OCI-LY7 (cell line): ENCODE results near the gene TCEANC. TPM values are rescaled to one million over a fixed set of nuclear protein-coding genes. Genes with fewer than 3 reads are reported as not detected.
A peak's percentile ranks its signal among the peaks of the same experiment; 100 is the strongest.

ENCODE experiments used
- BruUV-seq: library from RNA; stranded (reverse); fragments of 400-500 nt; replicated peaks from 2 replicates; lab custom pipeline; 2021; lab: Mats Ljungman, UMichigan
- CTCF ChIA-PET: fragments of 300-600 bp; sonication (Branson Sonifier 250); formaldehyde crosslinking; loops from one replicate; lab custom pipeline; 2022; ENCODE audit warnings: antibody characterized with exemption; ENCODE audit not compliant: unreplicated experiment; lab: Charles Lee
- POLR2A ChIA-PET: fragments of 300-600 bp; sonication (Branson Sonifier 250); formaldehyde crosslinking; loops from one replicate; lab custom pipeline; 2022; ENCODE audit warnings: antibody characterized with exemption; lab: Charles Lee
- DNase-seq: peaks from one replicate; pipeline ENCODE4 v3.0.0-alpha.2; 2015; ENCODE audit warnings: low spot score
- H2AFZ ChIP-seq: fragments of 200-600 bp; sonication (generic), shearing (Covaris generic); 2 replicates; pipeline ENCODE4 v1.6.1; 2014; ENCODE audit warnings: mild to moderate bottlenecking, antibody characterized with exemption, low read length, moderate library complexity
- H3K27ac ChIP-seq: fragments of 200-600 bp; sonication (generic); 2 replicates; pipeline ENCODE4 v1.5.1; 2014; ENCODE audit warnings: mixed run types, low read depth, mild to moderate bottlenecking, moderate library complexity, low read length, inconsistent platforms; ENCODE audit not compliant: poor library complexity, severe bottlenecking
- H3K36me3 ChIP-seq: fragments of 200-600 bp; sonication (generic); 2 replicates; pipeline ENCODE4 v1.6.1; 2014; ENCODE audit warnings: mild to moderate bottlenecking, antibody characterized with exemption, low read length, moderate library complexity, mixed read lengths; ENCODE audit not compliant: insufficient read depth
- H3K4me1 ChIP-seq: fragments of 200-600 bp; sonication (generic); 2 replicates; pipeline ENCODE4 v1.5.1; 2014; ENCODE audit warnings: mild to moderate bottlenecking, low read length; ENCODE audit not compliant: insufficient read depth, poor library complexity, severe bottlenecking
- H3K4me2 ChIP-seq: fragments of 200-600 bp; sonication (generic); 2 replicates; pipeline ENCODE4 v1.6.1; 2014; ENCODE audit warnings: mild to moderate bottlenecking, low read length
- H3K4me3 ChIP-seq: fragments of 200-600 bp; sonication (generic); 2 replicates; pipeline ENCODE4 v1.5.1; 2014; ENCODE audit warnings: mild to moderate bottlenecking, low read depth, low read length; ENCODE audit not compliant: poor library complexity, severe bottlenecking
- H3K79me2 ChIP-seq: fragments of 200-600 bp; sonication (generic); 2 replicates; pipeline ENCODE4 v1.6.1; 2016; ENCODE audit warnings: low read depth, mild to moderate bottlenecking, low read length, moderate library complexity, mixed read lengths; ENCODE audit not compliant: insufficient read depth
- H3K9me2 ChIP-seq: fragments of 200-600 bp; sonication (generic); 2 replicates; pipeline ENCODE4 v1.6.1; 2016; ENCODE audit warnings: mild to moderate bottlenecking, low read length, mixed read lengths; ENCODE audit not compliant: insufficient read depth
- H3K9me3 ChIP-seq: fragments of 200-600 bp; sonication (generic); 2 replicates; pipeline ENCODE4 v1.6.1; 2014; ENCODE audit warnings: mild to moderate bottlenecking, mixed run types, low read length, mixed read lengths
- H4K20me1 ChIP-seq: fragments of 200-600 bp; sonication (generic); 2 replicates; pipeline ENCODE4 v1.6.1; 2014; ENCODE audit warnings: mild to moderate bottlenecking, antibody characterized with exemption, low read length, moderate library complexity, mixed read lengths; ENCODE audit not compliant: insufficient read depth
- CTCF ChIP-seq: fragments of 200-600 bp; sonication (generic); conservative IDR thresholded peaks from 2 replicates; pipeline ENCODE4 v1.5.1; 2014; ENCODE audit warnings: mild to moderate bottlenecking, antibody characterized with exemption, low read length, moderate library complexity, mixed read lengths
- EZH2phosphoT487 ChIP-seq: fragments of 200-600 bp; sonication (generic); IDR thresholded peaks from 2 replicates; pipeline ENCODE4 v1.6.1; 2018; ENCODE audit warnings: low read depth, borderline replicate concordance, mild to moderate bottlenecking, mixed run types, antibody characterized with exemption, low read length, moderate library complexity, mixed read lengths
- intact Hi-C: fragments of 100-400 bp; cut with micrococcal nuclease; formaldehyde crosslinking; loops from one replicate; pipeline ENCODE4 v1.10.0; 2022; ENCODE audit not compliant: unreplicated experiment
- total RNA-seq, 2 experiments: library from RNA; depleted of rRNA in 1 of 2; stranded (reverse); fragments of >200 nt in 1 of 2; shearing (Covaris generic) in 1 of 2; gene quantifications; 2 replicates each; pipeline ENCODE4 v1.2.3, GENCODE V29; 2014 to 2022

The TCEANC gene
- total RNA-seq, 2 experiments from 2014 or later, result 4.0 to 4.5 TPM

- no peak for DNase-seq
- Histone ChIP-seq H3K9me3 (no peaks in the 10 kb centered on the region), H4K20me1 (peaks cover 16% of the 10 kb centered on the region; the same call in 1 of the 2 replicates), H3K4me3 (no peak overlapping the region), H3K36me3 (no peaks in the 10 kb centered on the region; the same call in 1 of the 2 replicates), H2AFZ (no peak overlapping the region), H3K4me1 (peaks cover 57% of the 10 kb centered on the region), H3K27ac (peak overlapping the region; percentile 32), H3K4me2 (peak overlapping the region; percentile 70), H3K9me2 (no peaks in the 10 kb centered on the region), H3K79me2 (peaks cover 83% of the 10 kb centered on the region)
- POLR2A ChIA-PET, result interaction anchor here (0.7 to 5.1 kb wide), 9 partner anchors 11 to 44 kb away, joined by 3 to 43 read pairs (median 3); partner anchors contain the start of genes OFD1, RAB9A and TRAPPC2
- no TSS peak for BruUV-seq
- intact Hi-C loops, result loop anchor here (5.0 kb wide), 1 partner anchor 34 kb away; the partner anchor contains the start of genes OFD1 and TRAPPC2
- no peak for TF ChIP-seq EZH2phosphoT487
- no peak for TF ChIP-seq CTCF
- CTCF ChIA-PET, result no interaction called here
Measured at GRCh38 chrX:13697976-13698375, 45.0 kb downstream of the TCEANC start.

GRCh38 chrX:13698432-13698831, 45.5 kb downstream of the TCEANC start:
- TF ChIP-seq EZH2phosphoT487, result no peak
- no peak for TF ChIP-seq CTCF
- Histone ChIP-seq H3K27ac (no peak overlapping the region), H4K20me1 (peaks cover 16% of the 10 kb centered on the region; the same call in 1 of the 2 replicates), H3K36me3 (no peaks in the 10 kb centered on the region; the same call in 1 of the 2 replicates), H3K9me2 (no peaks in the 10 kb centered on the region), H2AFZ (no peak overlapping the region), H3K9me3 (no peaks in the 10 kb centered on the region), H3K4me3 (no peak overlapping the region), H3K79me2 (peaks cover 79% of the 10 kb centered on the region), H3K4me2 (peak overlapping the region; percentile 70), H3K4me1 (peaks cover 52% of the 10 kb centered on the region)
- intact Hi-C loops, result loop anchor here (5.0 kb wide), 1 partner anchor 34 kb away; the partner anchor contains the start of genes OFD1 and TRAPPC2
- no peak for DNase-seq
- POLR2A ChIA-PET, result interaction anchor here (0.7 to 5.1 kb wide), 10 partner anchors 9 to 43 kb away, joined by 3 to 43 read pairs (median 4); partner anchors contain the start of genes OFD1, RAB9A and TRAPPC2
- CTCF ChIA-PET, result no interaction called here
- no TSS peak for BruUV-seq
